ENCODE results near the gene CHRNE.
"Not testable (repeated sequence)": the region's sequence is repeated elsewhere in the genome, so short reads cannot be mapped to it uniquely, and the experiment has no call there.

The CHRNE gene

GRCh38 chr17:4939796-4940554 is 37.1 kb upstream of the CHRNE start, which contains the start of the genes RNF167 and SLC25A11:
Gene RNF167 (plus strand): TSS chr17:4940268. CDS start chr17:4940910, 642 bp downstream.
Gene SLC25A11 (minus strand): TSS chr17:4940046. CDS start chr17:4939910, 136 bp downstream.
- peak; percentile 86 to 88 for DNase-seq (ENCODE audit: low read depth in 2 of 2)

GRCh38 chr17:4939546-4939795 is 36.6 kb upstream of the CHRNE start:
- no peak for DNase-seq (ENCODE audit: low read depth in 2 of 2)

- DNase-seq (ENCODE audit: low read depth in 2 of 2), result no peak
Observed at GRCh38 chr17:4938688-4939545, 36.0 kb upstream of the CHRNE start.

GRCh38 chr17:4938069-4938491 is 35.2 kb upstream of the CHRNE start:
- no peak for DNase-seq (ENCODE audit: low read depth in 2 of 2)

- DNase-seq (ENCODE audit: low read depth in 2 of 2), result no peak
Observed at GRCh38 chr17:4937553-4937952, 34.7 kb upstream of the CHRNE start.

GRCh38 chr17:4936436-4936835 is 33.5 kb upstream of the CHRNE start:
- no peak for DNase-seq (ENCODE audit: low read depth in 2 of 2)

- DNase-seq (ENCODE audit: low read depth in 2 of 2), result no peak
Observed at GRCh38 chr17:4935650-4936049, 32.8 kb upstream of the CHRNE start.

GRCh38 chr17:4934173-4934979 is 31.5 kb upstream of the CHRNE start:
- DNase-seq (ENCODE audit: low read depth in 2 of 2), result no peak

- no peak for DNase-seq (ENCODE audit: low read depth in 2 of 2)
Observed at GRCh38 chr17:4933646-4934045, 30.7 kb upstream of the CHRNE start.

GRCh38 chr17:4932756-4933155 is 29.9 kb upstream of the CHRNE start:
- DNase-seq (ENCODE audit: low read depth in 2 of 2), result no peak

GRCh38 chr17:4931963-4932362 is 29.1 kb upstream of the CHRNE start, which contains the start of gene GP1BA:
Gene GP1BA (plus strand): TSS chr17:4932277. CDS start chr17:4932605, 328 bp downstream.
- DNase-seq (ENCODE audit: low read depth in 2 of 2), result no peak

GRCh38 chr17:4928881-4929280 is 26.0 kb upstream of the CHRNE start:
- no peak for DNase-seq (ENCODE audit: low read depth in 2 of 2)

- DNase-seq (ENCODE audit: low read depth in 2 of 2), result not testable (repeated sequence)
Observed at GRCh38 chr17:4926577-4927335, 23.9 kb upstream of the CHRNE start.

- DNase-seq (ENCODE audit: low read depth in 2 of 2), result no peak
Observed at GRCh38 chr17:4921320-4921719, 18.4 kb upstream of the CHRNE start.

- no peak for DNase-seq (ENCODE audit: low read depth in 2 of 2)
Observed at GRCh38 chr17:4920351-4921048, 17.6 kb upstream of the CHRNE start.

- no peak for DNase-seq (ENCODE audit: low read depth in 2 of 2)
Observed at GRCh38 chr17:4919511-4920047, 16.7 kb upstream of the CHRNE start.

- DNase-seq (ENCODE audit: low read depth in 2 of 2), result not testable (repeated sequence)
Observed at GRCh38 chr17:4914551-4914950, 11.7 kb upstream of the CHRNE start.

GRCh38 chr17:4913994-4914393 is 11.1 kb upstream of the CHRNE start:
- no peak for DNase-seq (ENCODE audit: low read depth in 2 of 2)

- peak; percentile 49 to 52 for DNase-seq (ENCODE audit: low read depth in 2 of 2)
Observed at GRCh38 chr17:4908711-4909496, 6.0 kb upstream of the CHRNE start.

- DNase-seq (ENCODE audit: low read depth in 2 of 2), result no peak
Observed at GRCh38 chr17:4908301-4908700, 5.4 kb upstream of the CHRNE start.
